Chondrocyte (in vitro differentiated cells): Measurements from ENCODE around the gene FRRS1. TPM values are rescaled to one million over a fixed set of nuclear protein-coding genes. Genes with fewer than 3 reads are reported as not detected.

Experiments
- DNase-seq: peaks from one replicate; pipeline ENCODE4 v3.0.0; 2021; ENCODE audit warnings: mixed read lengths, low spot score
- H3K27ac Mint-ChIP-seq: one replicate; pipeline ENCODE4 v1.8.0; 2021; ENCODE audit warnings: mild to moderate bottlenecking, moderate library complexity, mixed read lengths; ENCODE audit not compliant: unreplicated experiment
- H3K27me3 Mint-ChIP-seq: 2 replicates; pipeline ENCODE4 v1.8.0; 2021; ENCODE audit warnings: low read depth, mixed read lengths
- H3K36me3 Mint-ChIP-seq: 2 replicates; pipeline ENCODE4 v1.8.0; 2021; ENCODE audit warnings: low read depth, mixed read lengths
- H3K4me1 Mint-ChIP-seq: 2 replicates; pipeline ENCODE4 v1.8.0; 2021; ENCODE audit warnings: low read depth, mild to moderate bottlenecking, mixed read lengths
- H3K4me3 Mint-ChIP-seq: one replicate; pipeline ENCODE4 v1.8.0; 2021; ENCODE audit warnings: mild to moderate bottlenecking, moderate library complexity, mixed read lengths; ENCODE audit not compliant: unreplicated experiment
- H3K9me3 Mint-ChIP-seq: 2 replicates; pipeline ENCODE4 v1.8.0; 2021; ENCODE audit warnings: low read depth, mixed read lengths
- CTCF ChIP-seq: fragments of 200-600 bp; sonication (generic); IDR thresholded peaks from 2 replicates; pipeline ENCODE4 v1.5.0; 2021; ENCODE audit warnings: antibody characterized with exemption, mild to moderate bottlenecking, moderate library complexity
- total RNA-seq: library from RNA; stranded (reverse); gene quantifications from 3 replicates; pipeline ENCODE4 v1.2.1, GENCODE V29; 2021

Gene FRRS1
- total RNA-seq, 1 donor from 2014 or later: 2.2 TPM

DNA sequence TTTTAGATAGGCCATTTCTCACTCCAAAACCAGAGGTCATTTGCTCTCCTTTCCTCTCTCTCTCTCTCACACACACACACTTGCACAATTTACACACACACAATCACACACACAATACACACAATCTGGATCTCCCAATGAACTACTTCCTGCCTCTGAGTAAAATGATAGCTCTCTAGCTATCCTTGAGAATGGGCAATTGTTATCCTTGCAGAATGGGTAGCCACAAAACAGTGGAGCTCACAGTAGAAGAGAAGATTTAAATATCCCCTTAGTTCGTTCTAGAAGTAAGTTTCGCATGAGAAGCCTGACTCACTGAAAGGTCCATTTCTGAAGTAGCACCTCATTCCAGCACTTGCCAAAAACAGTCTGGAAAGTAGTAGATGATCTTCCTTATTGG is 102.9 kb downstream of the FRRS1 start:
- Mint-ChIP-seq H3K4me3 (no peak overlapping the region), H3K4me1 (peaks cover 21% of the 10 kb centered on the region), H3K9me3 (no peaks in the 10 kb centered on the region), H3K27ac (no peak overlapping the region), H3K27me3 (no peaks in the 10 kb centered on the region), H3K36me3 (peaks cover 5% of the 10 kb centered on the region)
- no peak for DNase-seq
- TF ChIP-seq CTCF: no peak

DNA sequence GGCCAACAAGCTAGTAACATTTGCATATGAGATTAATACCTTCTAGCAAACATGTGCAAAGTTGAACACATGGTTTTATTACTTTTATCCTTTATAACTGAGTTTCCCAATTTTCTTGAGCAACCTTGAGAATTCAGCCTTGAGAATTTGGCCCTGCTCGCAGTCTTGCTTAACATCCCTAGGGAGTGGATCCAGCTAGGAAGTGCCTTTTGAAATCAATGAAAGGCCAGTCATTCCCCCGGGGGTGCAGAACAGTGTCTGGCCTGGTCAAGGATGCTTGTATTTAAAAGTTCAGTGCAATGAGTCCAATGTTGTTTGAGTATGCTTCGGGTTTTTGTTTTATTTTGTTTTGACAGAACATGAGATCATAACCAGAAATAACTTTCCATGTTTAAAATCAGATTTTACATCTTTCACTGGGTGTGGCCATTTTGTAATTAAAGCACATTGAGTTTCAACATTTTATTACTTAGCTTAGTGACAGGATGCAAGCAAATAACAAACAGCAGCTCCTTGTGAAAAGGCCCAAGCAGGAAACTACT is 103.8 kb downstream of the FRRS1 start:
- DNase-seq: no peak
- Mint-ChIP-seq H3K4me1 (peaks cover 21% of the 10 kb centered on the region), H3K27me3 (no peaks in the 10 kb centered on the region), H3K4me3 (no peak overlapping the region), H3K27ac (no peak overlapping the region), H3K36me3 (peaks cover 3% of the 10 kb centered on the region), H3K9me3 (no peaks in the 10 kb centered on the region)
- no peak for TF ChIP-seq CTCF

- no peaks in the 10 kb centered on the region for H3K9me3 Mint-ChIP-seq
- no peak overlapping the region for H3K4me3 Mint-ChIP-seq
- no peak overlapping the region for H3K27ac Mint-ChIP-seq
- no peaks in the 10 kb centered on the region for H3K36me3 Mint-ChIP-seq
- no peak for TF ChIP-seq CTCF
- DNase-seq: no peak
- H3K27me3 Mint-ChIP-seq: no peaks in the 10 kb centered on the region
- peaks cover 21% of the 10 kb centered on the region for H3K4me1 Mint-ChIP-seq
These were observed 104.7 kb downstream of the FRRS1 start for GRCh38 chr1:99661780-99662179.

GRCh38 chr1:99660496-99660895 is 105.9 kb downstream of the FRRS1 start:
- TF ChIP-seq CTCF: no peak
- Mint-ChIP-seq H3K27me3 (no peaks in the 10 kb centered on the region), H3K4me1 (peaks cover 21% of the 10 kb centered on the region), H3K27ac (no peak overlapping the region), H3K4me3 (no peak overlapping the region), H3K36me3 (no peaks in the 10 kb centered on the region), H3K9me3 (no peaks in the 10 kb centered on the region)
- no peak for DNase-seq

GRCh38 chr1:99659755-99660210 is 106.7 kb downstream of the FRRS1 start:
- no peak for TF ChIP-seq CTCF
- H3K27me3 Mint-ChIP-seq: no peaks in the 10 kb centered on the region
- H3K36me3 Mint-ChIP-seq: no peaks in the 10 kb centered on the region
- no peak overlapping the region for H3K4me3 Mint-ChIP-seq
- no peaks in the 10 kb centered on the region for H3K9me3 Mint-ChIP-seq
- H3K4me1 Mint-ChIP-seq: peaks cover 21% of the 10 kb centered on the region
- no peak for DNase-seq
- no peak overlapping the region for H3K27ac Mint-ChIP-seq

Other genes with a start within 250 kb of the FRRS1 start
- 6.2 to 16.5 TPM (median 6.9 TPM) in 3 replicates for gene PALMD, start 120.5 kb downstream of the FRRS1 start, total RNA-seq
- 12.6 to 16.5 TPM (median 13.5 TPM) in 3 replicates for gene AGL, start 83.7 kb upstream of the FRRS1 start, total RNA-seq
- gene SLC35A3, start 203.4 kb upstream of the FRRS1 start, total RNA-seq: 14.7 to 23.0 TPM (median 18.3 TPM) in 3 replicates